Measurements from ENCODE around the gene TNFRSF13B.
"Not testable (repeated sequence)": the region's sequence is repeated elsewhere in the genome, so short reads cannot be mapped to it uniquely, and the experiment has no call there.

Gene TNFRSF13B

GRCh38 chr17:16906680-16907079, 65.2 kb downstream of the TNFRSF13B start:
- FAIRE-seq: no peak

DNA sequence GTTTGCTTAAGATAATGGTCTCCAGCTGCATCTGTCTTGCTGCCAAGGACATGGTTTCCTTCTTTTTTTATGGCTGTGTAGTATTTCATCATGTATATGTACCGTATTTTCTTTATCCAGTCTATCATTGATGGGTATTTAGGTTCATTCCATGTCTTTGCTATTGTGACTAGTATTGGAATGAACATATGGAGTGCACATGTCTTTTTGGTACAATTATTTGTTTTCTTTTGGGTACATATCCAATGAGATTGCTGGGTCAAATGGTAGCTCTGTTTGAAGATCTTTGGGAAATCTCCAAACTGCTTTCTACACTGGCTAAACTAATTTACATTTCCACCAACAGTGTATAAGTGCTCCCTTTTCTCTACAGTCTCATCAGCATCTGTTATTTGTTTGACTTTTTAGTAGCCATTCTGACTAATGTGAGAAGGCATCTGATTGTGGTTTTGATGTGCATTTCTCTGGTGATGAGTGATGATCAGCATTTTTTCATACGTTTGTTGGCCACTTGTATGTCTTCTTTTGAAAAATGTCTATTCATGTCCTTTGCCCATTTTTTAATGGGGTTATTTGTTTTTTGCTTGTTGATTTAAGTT, 66.2 kb downstream of the TNFRSF13B start:
- no peak for FAIRE-seq

GRCh38 chr17:16903070-16903469, 68.8 kb downstream of the TNFRSF13B start:
- FAIRE-seq: not testable (repeated sequence)

- no peak for FAIRE-seq
Measured at GRCh38 chr17:16900288-16900882, 71.5 kb downstream of the TNFRSF13B start.

DNA sequence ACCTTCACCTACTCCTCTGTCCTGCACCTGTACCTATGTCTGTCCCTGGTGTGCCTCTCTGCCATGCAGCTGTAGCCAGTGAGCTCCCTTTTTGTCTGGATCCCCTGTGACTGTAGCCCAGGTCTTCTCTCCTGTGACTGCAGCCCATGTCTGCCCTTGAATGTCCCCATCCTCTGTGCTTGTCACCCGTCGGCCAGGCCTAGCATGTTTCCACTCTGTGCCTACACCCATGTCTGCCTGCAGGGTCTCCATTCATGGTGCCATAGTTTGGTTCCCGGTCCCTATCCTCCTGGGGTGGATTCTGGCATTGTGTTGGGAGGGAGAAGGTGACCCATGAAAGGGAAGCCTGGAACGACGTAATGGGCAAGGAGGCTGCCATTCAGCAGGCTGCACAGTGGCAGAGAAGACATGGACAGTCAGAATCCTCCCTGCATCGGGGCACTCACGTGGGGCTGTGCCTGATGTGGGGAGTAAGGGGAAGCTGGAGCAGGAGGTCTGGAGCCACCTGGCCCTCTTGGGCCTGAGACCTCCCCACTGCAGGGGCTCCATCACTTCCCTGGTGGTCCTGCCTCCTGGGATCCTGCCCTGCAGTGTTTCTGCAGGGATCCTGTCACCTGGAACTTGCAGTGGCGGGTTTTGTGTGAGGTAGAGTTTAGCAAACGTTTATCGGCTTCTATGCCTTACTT, 74.6 kb downstream of the TNFRSF13B start:
- not testable (repeated sequence) for FAIRE-seq

DNA sequence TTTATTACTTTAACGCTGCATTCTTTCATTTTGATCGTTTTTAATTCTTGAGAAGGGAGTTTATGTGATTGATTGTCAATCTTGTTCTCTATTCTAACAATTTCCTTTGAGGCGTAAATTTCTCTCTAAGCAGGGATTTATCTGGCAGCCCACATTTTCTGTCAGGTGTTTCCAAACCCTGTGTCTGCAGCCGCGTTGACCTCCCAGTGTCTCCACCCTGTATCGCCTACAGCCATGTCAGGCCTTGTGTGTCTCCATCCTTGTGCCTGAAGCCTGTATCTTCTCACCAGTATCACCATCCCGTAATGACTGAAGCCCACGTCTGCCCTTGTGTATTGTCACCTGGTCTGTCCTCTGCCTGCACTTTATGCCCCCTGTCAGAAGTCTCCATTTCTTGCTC, 75.7 kb downstream of the TNFRSF13B start:
- FAIRE-seq: not testable (repeated sequence)

GRCh38 chr17:16893527-16893926, 78.4 kb downstream of the TNFRSF13B start:
- FAIRE-seq: not testable (repeated sequence)

- not testable (repeated sequence) for FAIRE-seq
Measured at GRCh38 chr17:16892876-16893454, 79.0 kb downstream of the TNFRSF13B start.

- no peak for FAIRE-seq
Measured at GRCh38 chr17:16889088-16889465, 82.8 kb downstream of the TNFRSF13B start.
